GM18870 (cell line): ENCODE data around the gene DAZAP1.
"Not testable (repeated sequence)": the region's sequence is repeated elsewhere in the genome, so short reads cannot be mapped to it uniquely, and the experiment has no call there.

Experiments used
- ATAC-seq: cut with Tn5 transposase; IDR thresholded peaks from one replicate; pipeline ENCODE4 v1.9.1; 2021; ENCODE audit warnings: moderate library complexity; ENCODE audit not compliant: unreplicated experiment

DAZAP1 gene

DNA sequence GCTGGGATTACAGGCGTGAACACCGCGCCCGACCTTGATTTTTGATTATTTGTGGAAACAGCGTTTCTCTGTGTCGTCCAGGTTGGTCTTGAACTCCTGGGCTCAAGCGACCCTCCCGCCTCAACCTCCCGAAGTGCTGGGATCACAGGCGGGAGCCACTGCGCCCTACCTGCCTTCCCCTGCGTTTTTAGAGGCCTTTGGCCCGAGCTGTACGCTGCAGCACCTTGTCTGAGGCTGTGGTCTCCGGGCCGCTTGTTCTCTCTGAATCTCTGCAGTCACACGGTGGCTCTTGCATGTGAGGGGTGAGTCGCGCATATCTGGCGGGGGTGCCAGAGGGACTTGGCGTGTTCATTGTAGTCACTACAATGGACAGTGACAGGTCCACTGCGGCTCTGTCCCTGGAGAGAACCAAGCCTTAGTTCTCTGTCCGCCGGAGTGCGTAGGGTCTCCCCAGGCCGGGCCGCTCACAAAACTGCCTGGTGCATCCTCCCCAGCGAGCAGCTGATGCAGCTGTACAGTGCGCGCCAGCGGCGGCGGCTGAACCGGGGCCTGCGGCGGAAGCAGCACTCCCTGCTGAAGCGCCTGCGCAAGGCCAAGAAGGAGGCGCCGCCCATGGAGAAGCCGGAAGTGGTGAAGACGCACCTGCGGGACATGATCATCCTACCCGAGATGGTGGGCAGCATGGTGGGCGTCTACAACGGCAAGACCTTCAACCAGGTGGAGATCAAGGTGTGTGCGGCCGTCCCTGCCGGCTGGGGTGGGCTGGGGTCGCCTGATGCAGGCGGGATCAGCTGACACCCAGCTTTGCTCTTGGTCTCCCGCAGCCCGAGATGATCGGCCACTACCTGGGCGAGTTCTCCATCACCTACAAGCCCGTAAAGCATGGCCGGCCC is 32.4 kb downstream of the DAZAP1 start:
- ATAC-seq = not testable (repeated sequence)

DNA sequence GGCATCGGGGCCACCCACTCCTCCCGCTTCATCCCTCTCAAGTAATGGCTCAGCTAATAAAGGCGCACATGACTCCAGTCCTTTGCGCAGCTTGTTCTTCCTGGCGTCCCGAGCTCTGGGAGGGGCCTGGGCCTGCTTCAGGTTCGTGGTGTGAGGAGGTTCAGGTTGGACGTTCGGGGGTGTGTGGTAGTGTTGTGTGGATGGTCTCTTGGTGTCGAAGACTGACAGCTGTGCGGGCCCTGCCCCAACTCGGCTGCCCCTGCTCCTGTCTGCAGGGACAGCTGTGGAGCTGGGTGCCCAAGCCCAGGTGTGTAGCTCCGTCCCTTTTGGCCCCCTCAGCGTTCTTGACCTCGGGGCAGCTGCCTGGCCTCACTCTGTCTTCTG is 33.0 kb downstream of the DAZAP1 start:
- no peak for ATAC-seq

DNA sequence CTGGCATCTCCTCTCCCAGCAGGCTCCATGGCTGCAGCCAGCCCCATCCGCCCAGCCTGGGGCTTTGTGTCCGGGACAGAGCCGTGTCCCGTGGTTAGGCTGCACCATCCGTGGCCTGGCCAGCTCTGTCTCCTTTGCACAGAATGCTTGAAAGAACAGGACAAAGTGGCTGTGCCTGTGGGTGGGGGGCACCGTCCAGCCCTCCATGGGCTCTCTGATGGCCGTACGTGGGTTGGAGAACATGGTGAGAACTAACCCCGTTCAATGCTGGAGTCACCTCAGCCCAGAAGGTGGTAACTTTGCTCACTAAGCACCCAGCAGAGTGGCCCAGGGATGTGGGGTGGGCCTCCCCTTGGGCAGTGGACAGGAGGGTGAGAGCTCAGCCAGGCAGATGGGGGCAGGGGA is 33.6 kb downstream of the DAZAP1 start:
- ATAC-seq = no peak

DNA sequence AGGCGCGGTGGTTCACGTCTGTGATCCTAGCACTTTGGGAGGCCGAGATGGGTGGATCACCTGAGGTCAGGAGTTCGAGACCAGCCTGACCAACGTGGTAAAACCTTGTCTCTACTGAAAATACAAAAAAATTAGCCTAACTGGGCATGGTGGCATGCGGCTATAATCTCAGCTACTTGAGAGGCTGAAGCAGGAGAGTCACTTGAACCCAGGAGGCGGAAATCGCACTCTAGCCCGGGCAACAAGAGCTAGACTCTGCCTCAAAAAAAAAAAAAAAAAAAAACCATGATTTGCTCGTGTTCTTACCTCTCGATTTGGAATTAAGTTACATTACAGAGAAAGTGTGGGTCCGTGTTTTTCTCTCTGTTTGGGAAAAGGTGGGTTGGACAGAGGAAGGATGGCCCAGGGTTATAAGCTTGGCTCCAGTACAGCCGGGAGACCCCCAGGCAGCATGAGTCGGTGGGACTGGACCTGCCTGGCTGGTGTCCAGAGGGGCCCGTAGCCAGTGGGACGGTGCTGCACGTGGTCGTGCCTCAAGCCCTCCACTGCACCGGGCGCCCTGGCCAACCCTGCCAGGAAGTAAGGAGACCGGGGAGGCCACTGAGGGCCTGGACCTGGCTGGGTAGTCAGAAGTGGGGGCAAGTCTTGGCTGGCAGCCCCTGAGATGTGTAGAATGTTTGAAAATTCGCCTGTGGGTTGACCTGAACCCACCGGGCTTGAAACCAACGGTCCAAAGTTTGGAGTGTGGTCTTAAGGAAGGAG is 34.5 kb downstream of the DAZAP1 start:
- ATAC-seq = no peak

DNA sequence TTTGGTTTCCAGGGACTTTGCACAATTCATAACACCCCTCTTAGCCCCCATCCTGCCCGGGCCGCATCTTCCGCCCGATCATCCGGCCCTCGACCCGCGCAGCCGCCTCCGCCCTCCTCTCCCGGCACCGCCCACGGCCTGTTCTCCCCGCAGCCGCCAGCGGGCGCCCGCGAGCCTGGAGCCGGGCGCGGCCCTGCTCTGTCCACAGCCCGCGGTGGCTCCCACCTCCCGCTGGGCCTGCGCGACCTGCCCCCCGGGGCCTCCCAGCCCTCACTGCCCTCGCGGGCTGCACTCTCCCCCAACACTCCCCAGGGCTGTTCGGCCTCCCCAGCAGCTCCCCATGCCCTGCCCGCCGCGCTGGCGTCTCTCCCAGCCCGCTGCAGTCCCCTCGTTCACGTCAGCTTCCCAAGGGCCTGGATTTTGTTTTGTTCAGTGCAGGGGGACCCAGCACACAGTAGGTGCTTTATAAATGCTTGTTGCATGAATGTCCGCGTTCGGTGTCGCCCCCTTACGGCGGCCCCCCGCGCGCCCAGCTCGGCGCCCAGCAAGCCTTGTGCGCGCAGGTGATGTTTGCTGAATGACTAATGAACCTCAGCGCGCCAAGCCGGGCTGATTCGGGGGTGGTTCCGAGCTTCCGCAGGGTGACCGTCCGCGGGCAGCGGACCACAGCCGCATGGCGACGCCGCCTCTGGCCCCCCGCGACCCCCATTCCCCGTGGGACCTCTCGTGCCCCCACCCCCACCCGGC is 38.0 kb downstream of the DAZAP1 start:
- ATAC-seq = no peak

GRCh38 chr19:1445932-1446712 is 38.7 kb downstream of the DAZAP1 start:
- no peak for ATAC-seq

DNA sequence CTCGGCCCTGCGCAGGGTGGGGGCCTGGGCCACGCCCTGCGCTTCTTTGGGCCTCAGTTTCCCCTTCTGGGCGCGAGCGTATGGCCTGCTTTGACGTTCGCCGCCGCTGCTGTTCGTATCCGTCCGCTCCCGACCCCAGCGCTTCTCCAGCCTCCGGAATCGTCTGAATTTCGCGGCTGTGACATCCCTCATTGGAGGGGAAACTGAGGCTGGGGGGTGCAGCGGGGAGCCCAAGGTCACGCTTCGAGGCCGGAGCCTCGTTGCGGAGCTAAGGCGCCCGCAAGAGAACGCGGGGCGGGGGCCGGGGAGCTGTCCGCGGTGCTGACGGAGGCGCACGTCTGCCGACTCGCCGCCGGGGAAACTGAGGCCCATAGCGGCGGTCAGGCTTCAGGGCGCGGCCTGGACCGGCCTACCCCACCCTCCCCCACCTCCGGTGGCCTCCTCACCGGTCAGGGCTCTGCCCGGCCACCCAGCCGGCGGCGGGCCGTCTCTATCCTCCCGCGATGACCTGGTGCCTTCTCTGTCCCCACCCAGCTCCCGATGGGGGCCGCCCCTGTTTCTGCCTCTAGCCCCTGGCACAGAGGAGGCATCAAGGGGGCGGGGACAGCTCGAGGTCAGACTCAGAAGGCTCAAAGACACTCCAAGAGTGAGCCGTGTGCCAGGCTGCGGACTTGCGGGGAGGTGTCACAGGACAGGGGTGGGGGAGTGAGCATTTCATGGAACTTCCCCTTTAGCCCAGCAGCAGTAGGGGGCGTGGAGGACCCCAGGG is 39.5 kb downstream of the DAZAP1 start:
- ATAC-seq = no peak

GRCh38 chr19:1447504-1447903 is 40.1 kb downstream of the DAZAP1 start:
- ATAC-seq = no peak

- ATAC-seq = no peak
These were observed 40.6 kb downstream of the DAZAP1 start for GRCh38 chr19:1447944-1448343.

DNA sequence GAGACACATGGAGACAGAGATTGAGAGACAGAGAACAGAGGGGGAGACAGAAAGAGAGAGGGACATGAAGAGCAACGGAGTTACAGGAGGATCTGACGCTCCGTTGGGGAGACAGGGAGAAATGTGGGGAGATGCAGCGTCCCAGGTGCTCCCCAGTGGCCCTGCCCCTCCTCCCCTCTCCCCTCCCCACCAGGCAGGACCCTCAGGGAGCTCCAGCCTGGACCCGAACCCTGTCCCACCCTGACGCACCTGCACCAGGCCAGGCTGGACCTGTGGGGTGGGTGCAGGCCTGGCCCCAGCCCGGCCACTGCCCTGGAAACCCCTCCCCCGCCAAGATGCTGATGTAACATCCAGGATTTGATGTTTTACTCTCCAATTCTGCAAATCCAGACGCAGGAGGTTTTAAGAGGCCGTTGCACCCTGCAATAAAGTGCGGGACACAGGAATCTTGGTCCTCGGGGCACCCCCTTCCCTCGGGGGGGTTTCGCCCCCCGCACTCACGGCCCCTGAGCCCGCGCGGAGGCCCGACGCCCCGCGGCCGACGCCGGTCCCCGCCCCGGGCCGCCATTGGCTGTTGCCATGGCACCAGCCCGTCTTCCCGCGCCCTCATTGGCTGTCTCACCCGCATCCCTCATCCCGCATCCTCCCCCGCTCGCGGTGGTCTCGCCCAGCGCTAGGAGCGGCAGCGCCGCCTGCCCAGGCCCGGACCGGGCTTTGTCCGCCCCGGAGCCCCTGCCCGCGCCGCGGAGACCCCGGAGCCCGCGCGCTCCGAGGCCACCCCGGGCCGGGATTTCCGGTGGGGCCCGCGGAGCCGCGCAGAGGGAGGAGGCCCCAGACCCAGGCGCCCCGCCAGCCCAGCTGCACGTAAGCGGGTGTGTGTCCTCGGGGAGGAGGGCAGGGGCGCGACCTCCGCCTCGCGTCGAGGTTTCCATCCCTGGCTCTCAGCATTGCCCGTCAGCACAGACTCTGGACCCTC is 42.4 kb downstream of the DAZAP1 start, which contains the start of gene APC2:
Gene APC2 (plus strand): TSS at position 655 of the 976 bp plus-strand sequence. CDS start 2,881 bp downstream, outside the sequence.
- ATAC-seq = no peak

- ATAC-seq = no peak
These were observed 43.6 kb downstream of the DAZAP1 start for GRCh38 chr19:1450735-1451731.

- no peak for ATAC-seq
These were observed 44.8 kb downstream of the DAZAP1 start for GRCh38 chr19:1451916-1452801.

GRCh38 chr19:1452802-1453524 is 45.6 kb downstream of the DAZAP1 start:
- no peak for ATAC-seq

DNA sequence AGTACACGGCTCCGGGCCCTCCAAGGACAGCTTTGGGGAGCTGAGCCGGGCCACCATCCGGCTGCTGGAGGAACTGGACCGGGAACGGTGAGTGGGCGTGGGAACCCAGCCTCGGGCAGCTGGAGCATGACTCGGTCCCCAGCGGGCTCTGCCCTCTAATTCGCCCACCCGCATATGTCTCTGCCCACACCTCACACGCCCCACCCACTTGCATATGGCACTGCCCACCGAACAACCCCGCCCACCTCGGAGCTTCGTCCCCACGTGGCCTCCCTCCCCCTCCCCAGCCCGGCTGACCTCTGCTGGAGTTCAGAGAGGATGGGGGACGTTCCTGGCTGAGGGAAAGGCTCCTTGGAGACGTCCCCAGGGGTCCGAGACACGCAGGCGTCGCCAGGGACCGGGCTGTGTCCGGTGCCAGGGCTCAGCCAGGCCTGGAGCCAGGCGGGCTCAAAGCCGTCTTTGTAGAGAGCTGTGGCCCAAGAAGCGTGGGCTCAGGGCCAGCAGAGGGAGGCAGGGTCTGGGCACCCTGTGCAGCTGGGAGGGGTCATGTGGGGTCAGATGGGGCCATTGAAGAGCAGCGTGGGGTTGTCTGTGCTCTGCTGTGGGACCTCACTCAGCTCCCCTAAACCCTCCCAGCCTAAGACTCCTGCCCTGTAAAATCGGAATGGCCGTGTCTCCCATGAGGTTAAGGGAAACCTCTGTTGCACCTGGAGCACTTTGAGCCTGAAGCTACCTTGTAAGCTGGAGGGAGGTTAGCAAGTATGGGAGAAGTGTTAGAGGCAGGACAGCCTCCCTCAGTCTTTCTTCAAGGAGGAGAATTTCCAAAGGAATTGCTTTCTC is 46.4 kb downstream of the DAZAP1 start:
- ATAC-seq = no peak

GRCh38 chr19:1455002-1455335 is 47.6 kb downstream of the DAZAP1 start:
- ATAC-seq = no peak
